Measurements from ENCODE around the gene RPL36.

RPL36 gene

GRCh38 chr19:5696196-5697021 is 6.3 kb downstream of the RPL36 start:
- TF ChIP-seq BACH2 (CRISPR knock-in tag; IDR thresholded peaks at IDR 0.05; ENCODE audit: borderline replicate concordance), result no peak
- TF ChIP-seq ZNF70 (CRISPR knock-in tag; IDR thresholded peaks at IDR 0.05), result no peak
- TF ChIP-seq GLIS3 (CRISPR knock-in tag; IDR thresholded peaks at IDR 0.05), result no peak
- TF ChIP-seq, protein P1, sequence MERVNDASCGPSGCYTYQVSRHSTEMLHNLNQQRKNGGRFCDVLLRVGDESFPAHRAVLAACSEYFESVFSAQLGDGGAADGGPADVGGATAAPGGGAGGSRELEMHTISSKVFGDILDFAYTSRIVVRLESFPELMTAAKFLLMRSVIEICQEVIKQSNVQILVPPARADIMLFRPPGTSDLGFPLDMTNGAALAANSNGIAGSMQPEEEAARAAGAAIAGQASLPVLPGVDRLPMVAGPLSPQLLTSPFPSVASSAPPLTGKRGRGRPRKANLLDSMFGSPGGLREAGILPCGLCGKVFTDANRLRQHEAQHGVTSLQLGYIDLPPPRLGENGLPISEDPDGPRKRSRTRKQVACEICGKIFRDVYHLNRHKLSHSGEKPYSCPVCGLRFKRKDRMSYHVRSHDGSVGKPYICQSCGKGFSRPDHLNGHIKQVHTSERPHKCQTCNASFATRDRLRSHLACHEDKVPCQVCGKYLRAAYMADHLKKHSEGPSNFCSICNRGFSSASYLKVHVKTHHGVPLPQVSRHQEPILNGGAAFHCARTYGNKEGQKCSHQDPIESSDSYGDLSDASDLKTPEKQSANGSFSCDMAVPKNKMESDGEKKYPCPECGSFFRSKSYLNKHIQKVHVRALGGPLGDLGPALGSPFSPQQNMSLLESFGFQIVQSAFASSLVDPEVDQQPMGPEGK (CRISPR knock-in tag; IDR thresholded peaks at IDR 0.05; ENCODE audit: borderline replicate concordance), result no peak
- TF ChIP-seq, protein P2, sequence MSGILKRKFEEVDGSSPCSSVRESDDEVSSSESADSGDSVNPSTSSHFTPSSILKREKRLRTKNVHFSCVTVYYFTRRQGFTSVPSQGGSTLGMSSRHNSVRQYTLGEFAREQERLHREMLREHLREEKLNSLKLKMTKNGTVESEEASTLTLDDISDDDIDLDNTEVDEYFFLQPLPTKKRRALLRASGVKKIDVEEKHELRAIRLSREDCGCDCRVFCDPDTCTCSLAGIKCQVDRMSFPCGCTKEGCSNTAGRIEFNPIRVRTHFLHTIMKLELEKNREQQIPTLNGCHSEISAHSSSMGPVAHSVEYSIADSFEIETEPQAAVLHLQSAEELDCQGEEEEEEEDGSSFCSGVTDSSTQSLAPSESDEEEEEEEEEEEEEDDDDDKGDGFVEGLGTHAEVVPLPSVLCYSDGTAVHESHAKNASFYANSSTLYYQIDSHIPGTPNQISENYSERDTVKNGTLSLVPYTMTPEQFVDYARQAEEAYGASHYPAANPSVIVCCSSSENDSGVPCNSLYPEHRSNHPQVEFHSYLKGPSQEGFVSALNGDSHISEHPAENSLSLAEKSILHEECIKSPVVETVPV (CRISPR knock-in tag; IDR thresholded peaks at IDR 0.05), result no peak
- no peak for TF ChIP-seq ZFP3 (CRISPR knock-in tag; IDR thresholded peaks at IDR 0.05)
- TF ChIP-seq, protein P3, sequence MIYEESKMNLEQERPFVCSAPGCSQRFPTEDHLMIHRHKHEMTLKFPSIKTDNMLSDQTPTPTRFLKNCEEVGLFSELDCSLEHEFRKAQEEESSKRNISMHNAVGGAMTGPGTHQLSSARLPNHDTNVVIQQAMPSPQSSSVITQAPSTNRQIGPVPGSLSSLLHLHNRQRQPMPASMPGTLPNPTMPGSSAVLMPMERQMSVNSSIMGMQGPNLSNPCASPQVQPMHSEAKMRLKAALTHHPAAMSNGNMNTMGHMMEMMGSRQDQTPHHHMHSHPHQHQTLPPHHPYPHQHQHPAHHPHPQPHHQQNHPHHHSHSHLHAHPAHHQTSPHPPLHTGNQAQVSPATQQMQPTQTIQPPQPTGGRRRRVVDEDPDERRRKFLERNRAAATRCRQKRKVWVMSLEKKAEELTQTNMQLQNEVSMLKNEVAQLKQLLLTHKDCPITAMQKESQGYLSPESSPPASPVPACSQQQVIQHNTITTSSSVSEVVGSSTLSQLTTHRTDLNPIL (CRISPR knock-in tag; IDR thresholded peaks at IDR 0.05; ENCODE audit: low read depth), result no peak
- TF ChIP-seq ZC3H10 (CRISPR knock-in tag; IDR thresholded peaks at IDR 0.05), result no peak
- no peak for TF ChIP-seq ZFP30 (CRISPR knock-in tag; IDR thresholded peaks at IDR 0.05)
- TF ChIP-seq ZNF565 (CRISPR knock-in tag; conservative IDR thresholded peaks at IDR 0.05; ENCODE audit: low read depth), result no peak
- no peak for TF ChIP-seq TOX (CRISPR knock-in tag; IDR thresholded peaks at IDR 0.05; ENCODE audit: borderline replicate concordance)
- TF ChIP-seq, protein P4, sequence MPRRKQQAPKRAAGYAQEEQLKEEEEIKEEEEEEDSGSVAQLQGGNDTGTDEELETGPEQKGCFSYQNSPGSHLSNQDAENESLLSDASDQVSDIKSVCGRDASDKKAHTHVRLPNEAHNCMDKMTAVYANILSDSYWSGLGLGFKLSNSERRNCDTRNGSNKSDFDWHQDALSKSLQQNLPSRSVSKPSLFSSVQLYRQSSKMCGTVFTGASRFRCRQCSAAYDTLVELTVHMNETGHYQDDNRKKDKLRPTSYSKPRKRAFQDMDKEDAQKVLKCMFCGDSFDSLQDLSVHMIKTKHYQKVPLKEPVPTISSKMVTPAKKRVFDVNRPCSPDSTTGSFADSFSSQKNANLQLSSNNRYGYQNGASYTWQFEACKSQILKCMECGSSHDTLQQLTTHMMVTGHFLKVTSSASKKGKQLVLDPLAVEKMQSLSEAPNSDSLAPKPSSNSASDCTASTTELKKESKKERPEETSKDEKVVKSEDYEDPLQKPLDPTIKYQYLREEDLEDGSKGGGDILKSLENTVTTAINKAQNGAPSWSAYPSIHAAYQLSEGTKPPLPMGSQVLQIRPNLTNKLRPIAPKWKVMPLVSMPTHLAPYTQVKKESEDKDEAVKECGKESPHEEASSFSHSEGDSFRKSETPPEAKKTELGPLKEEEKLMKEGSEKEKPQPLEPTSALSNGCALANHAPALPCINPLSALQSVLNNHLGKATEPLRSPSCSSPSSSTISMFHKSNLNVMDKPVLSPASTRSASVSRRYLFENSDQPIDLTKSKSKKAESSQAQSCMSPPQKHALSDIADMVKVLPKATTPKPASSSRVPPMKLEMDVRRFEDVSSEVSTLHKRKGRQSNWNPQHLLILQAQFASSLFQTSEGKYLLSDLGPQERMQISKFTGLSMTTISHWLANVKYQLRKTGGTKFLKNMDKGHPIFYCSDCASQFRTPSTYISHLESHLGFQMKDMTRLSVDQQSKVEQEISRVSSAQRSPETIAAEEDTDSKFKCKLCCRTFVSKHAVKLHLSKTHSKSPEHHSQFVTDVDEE (CRISPR knock-in tag; IDR thresholded peaks at IDR 0.05), result no peak
- no peak for TF ChIP-seq TCF4 (CRISPR knock-in tag; IDR thresholded peaks at IDR 0.05; ENCODE audit: borderline replicate concordance)
- no peak for TF ChIP-seq ZNF8 (CRISPR knock-in tag; IDR thresholded peaks at IDR 0.05)
- no peak for TF ChIP-seq ESRRG (CRISPR knock-in tag; IDR thresholded peaks at IDR 0.05)
- TF ChIP-seq, protein P5, sequence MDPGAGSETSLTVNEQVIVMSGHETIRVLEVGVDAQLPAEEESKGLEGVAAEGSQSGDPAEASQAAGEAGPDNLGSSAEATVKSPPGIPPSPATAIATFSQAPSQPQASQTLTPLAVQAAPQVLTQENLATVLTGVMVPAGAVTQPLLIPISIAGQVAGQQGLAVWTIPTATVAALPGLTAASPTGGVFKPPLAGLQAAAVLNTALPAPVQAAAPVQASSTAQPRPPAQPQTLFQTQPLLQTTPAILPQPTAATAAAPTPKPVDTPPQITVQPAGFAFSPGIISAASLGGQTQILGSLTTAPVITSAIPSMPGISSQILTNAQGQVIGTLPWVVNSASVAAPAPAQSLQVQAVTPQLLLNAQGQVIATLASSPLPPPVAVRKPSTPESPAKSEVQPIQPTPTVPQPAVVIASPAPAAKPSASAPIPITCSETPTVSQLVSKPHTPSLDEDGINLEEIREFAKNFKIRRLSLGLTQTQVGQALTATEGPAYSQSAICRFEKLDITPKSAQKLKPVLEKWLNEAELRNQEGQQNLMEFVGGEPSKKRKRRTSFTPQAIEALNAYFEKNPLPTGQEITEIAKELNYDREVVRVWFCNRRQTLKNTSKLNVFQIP (CRISPR knock-in tag; IDR thresholded peaks at IDR 0.05; ENCODE audit: borderline replicate concordance, low read depth), result no peak
- no peak for TF ChIP-seq ARNTL (CRISPR knock-in tag; IDR thresholded peaks at IDR 0.05; ENCODE audit: borderline replicate concordance, low read depth)
- TF ChIP-seq CSDC2 (CRISPR knock-in tag; IDR thresholded peaks at IDR 0.05), result no peak
- ATAC-seq, result no peak

- TF ChIP-seq, protein P1 (CRISPR knock-in tag; IDR thresholded peaks at IDR 0.05; ENCODE audit: borderline replicate concordance), result 0 out of 2 replicates have a peak, but pooled peaks have one; percentile 25
- TF ChIP-seq TCF4 (CRISPR knock-in tag; IDR thresholded peaks at IDR 0.05; ENCODE audit: borderline replicate concordance), result no peak
Observed at GRCh38 chr19:5697022-5697889, 7.2 kb downstream of the RPL36 start.

More at GRCh38 chr19:5697022-5697889, 7.2 kb downstream of the RPL36 start:
- ATAC-seq, result no peak

All from SK-N-SH treated with all-trans-retinoic acid at 6 μM for 48 hours (cell line).